Lung (tissue), 12 donors: ENCODE results near the gene RPS6KL1. TPM values are rescaled to one million over a fixed set of nuclear protein-coding genes. Genes with fewer than 3 reads are reported as not detected.
"Not testable (repeated sequence)": the region's sequence is repeated elsewhere in the genome, so short reads cannot be mapped to it uniquely, and the experiment has no call there.

ENCODE experiments used
- ATAC-seq: fragments of 200-7000 bp; cut with Tn5 transposase; one replicate; pipeline ENCODE4 v1.9.1; 2020; ENCODE audit warnings: moderate number of reproducible peaks; ENCODE audit not compliant: insufficient read depth, low FRiP score
- DNase-seq, 3 donors: peaks; one replicate each; pipeline ENCODE4 v3.0.0-alpha.2; 2013 to 2017
- H3K27ac ChIP-seq, 2 donors: one replicate each; pipeline ENCODE4 v1.5.1; 2013; ENCODE audit warnings: mild to moderate bottlenecking in 2 of 2, moderate library complexity in 2 of 2, control low read depth in 1 of 2, inconsistent platforms in 1 of 2, low read depth in 1 of 2, low read length in 1 of 2
- H3K27me3 ChIP-seq, 3 donors: one replicate each; pipeline ENCODE4 v1.5.1; 2013; ENCODE audit warnings: low read length in 2 of 3; ENCODE audit not compliant: control insufficient read depth in 3 of 3, insufficient read depth in 3 of 3
- H3K36me3 ChIP-seq, 4 donors: one replicate each; pipeline ENCODE4 v1.5.1; 2013; ENCODE audit warnings: low read length in 4 of 4, mild to moderate bottlenecking in 1 of 4, moderate library complexity in 1 of 4; ENCODE audit not compliant: control insufficient read depth in 4 of 4, insufficient read depth in 4 of 4
- H3K4me1 ChIP-seq, 5 donors: one replicate each; pipeline ENCODE4 v1.5.1; 2013; ENCODE audit warnings: low read length in 5 of 5, mild to moderate bottlenecking in 2 of 5, moderate library complexity in 1 of 5; ENCODE audit not compliant: control insufficient read depth in 5 of 5, insufficient read depth in 5 of 5
- H3K4me3 ChIP-seq: one replicate; pipeline ENCODE4 v1.5.1; 2013; ENCODE audit warnings: mild to moderate bottlenecking, control low read depth, moderate library complexity
- H3K9ac ChIP-seq, 2 donors: one replicate each; pipeline ENCODE4 v1.5.1; 2013; ENCODE audit warnings: low read length in 2 of 2, control low read depth in 1 of 2; ENCODE audit not compliant: insufficient read depth in 1 of 2
- H3K9me3 ChIP-seq, 4 donors: one replicate each; pipeline ENCODE4 v1.5.1; 2013; ENCODE audit warnings: low read length in 3 of 4, mild to moderate bottlenecking in 1 of 4, moderate library complexity in 1 of 4; ENCODE audit not compliant: control insufficient read depth in 4 of 4, insufficient read depth in 3 of 4
- WGBS, 2 donors: extraction: QIAGEN DNeasy Blood & Tissue Kit; methylation state at CpG; one replicate each; pipeline ENCODE4 v1.1.7; 2013; 5-methylcytosine and 5-hydroxymethylcytosine counted together
- polyA plus RNA-seq, 2 donors: library from polyadenylated mRNA; stranded (reverse); fragments of 200-250 nt; gene quantifications; one replicate each; pipeline ENCODE4 v1.2.1, GENCODE V29; 2013
- total RNA-seq, 2 donors: library from RNA; depleted of rRNA in 1 of 2; stranded (reverse); fragments of >200 nt in 1 of 2; gene quantifications; one replicate each; pipeline ENCODE4 v1.2.1, GENCODE V29; 2014 to 2021
- TF ChIP-seq, protein P1 (sequence below): IDR thresholded peaks from 2 replicates; pipeline ENCODE4 v1.5.1; 2012; ENCODE audit warnings: mild to moderate bottlenecking; ENCODE audit errors: control extremely low read depth, extremely low read depth
- donor health status: control.
- donor health status: control.
- donor health status: Bipolar disorder and iron deficiency.
- donor health status: healthy.
- donor health status: DM: yes; HTN: yes; CAD: no.

Gene RPS6KL1
- total and polyA plus RNA-seq, 4 donors, result 2.2 to 13.0 (median 4.3) TPM

DNA sequence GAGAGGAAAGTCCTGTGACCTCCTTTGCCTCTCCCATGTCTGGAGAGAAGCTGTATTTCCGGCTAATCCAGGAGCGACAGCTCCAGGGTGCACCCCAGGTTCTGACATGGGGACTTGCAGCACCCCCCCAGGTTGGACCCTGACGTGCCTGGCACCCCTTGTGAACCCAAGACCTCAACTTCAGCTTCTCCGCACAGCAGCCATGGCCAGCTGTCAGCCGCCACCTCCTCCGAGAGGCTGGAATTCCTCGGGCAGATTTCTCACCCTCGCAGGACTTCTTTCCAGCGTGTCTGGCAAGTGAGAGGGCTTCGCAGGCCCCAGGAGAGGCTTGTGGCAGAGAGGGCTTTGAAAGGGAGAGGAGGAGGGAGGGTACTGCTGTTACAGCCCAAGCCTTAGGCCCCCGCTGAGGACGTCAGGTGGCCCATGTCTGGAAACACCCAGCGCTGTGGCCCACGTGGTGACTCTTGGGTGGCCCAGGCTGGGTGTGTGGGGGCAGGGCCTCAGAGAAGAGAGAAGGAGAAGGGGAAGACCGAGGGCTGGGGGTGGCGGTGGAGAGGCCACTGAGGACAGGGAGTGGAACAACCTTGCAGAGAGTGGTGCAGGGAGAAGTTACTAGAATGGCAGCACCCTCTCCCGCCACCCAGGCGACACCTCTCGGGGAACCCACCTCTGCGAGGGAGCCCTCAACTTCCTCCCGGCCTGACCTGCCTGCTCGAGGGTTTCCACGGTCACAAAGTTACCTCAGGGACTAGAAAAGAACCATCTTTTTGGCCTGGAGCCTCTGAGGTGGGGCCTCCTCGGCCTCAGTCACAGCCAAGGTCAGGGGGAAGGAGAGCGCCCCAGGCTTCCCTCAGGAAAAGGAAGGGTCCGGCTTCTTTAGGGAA lies 11.7 kb upstream of the RPS6KL1 start:
- WGBS, 2 donors, result 61% methylated on average over 26 of the region's 26 CpGs
- Histone ChIP-seq H3K4me3 (no peak overlapping the region), H3K27ac (peak overlapping the region in 1 of 2 donors; percentile 64), H3K9ac (no peak overlapping the region), H3K4me1 (peaks cover 7 to 41% (median 20%) of the 10 kb centered on the region in 5 donors), H3K36me3 (no peaks in the 10 kb centered on the region), H3K27me3 (peaks cover 0 to 2% (median 0%) of the 10 kb centered on the region in 3 donors), H3K9me3 (no peaks in the 10 kb centered on the region)
- ATAC-seq, result no peak
- peak; percentile 95 to 96 (median 96) for DNase-seq
- TF ChIP-seq, protein P1, sequence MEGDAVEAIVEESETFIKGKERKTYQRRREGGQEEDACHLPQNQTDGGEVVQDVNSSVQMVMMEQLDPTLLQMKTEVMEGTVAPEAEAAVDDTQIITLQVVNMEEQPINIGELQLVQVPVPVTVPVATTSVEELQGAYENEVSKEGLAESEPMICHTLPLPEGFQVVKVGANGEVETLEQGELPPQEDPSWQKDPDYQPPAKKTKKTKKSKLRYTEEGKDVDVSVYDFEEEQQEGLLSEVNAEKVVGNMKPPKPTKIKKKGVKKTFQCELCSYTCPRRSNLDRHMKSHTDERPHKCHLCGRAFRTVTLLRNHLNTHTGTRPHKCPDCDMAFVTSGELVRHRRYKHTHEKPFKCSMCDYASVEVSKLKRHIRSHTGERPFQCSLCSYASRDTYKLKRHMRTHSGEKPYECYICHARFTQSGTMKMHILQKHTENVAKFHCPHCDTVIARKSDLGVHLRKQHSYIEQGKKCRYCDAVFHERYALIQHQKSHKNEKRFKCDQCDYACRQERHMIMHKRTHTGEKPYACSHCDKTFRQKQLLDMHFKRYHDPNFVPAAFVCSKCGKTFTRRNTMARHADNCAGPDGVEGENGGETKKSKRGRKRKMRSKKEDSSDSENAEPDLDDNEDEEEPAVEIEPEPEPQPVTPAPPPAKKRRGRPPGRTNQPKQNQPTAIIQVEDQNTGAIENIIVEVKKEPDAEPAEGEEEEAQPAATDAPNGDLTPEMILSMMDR, result no peak

DNA sequence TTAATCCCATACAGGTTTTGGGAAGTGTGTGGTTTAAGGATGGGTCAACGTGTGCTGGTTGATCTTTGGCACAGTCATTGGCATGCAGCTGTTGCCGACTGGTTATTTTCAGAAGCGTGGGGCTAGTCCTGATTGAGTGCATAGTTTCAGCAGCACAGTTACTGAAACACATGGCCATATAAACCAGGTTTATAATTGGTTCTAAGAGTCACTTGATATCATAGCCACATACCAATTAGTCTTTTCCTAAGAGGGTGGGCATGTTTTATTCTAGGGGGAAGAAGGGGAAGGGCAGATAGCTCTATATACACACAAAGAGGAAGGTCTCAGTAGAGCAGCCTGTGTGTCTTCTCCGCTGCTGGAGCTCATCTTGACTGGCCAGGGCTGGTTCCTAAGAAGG lies 11.0 kb upstream of the RPS6KL1 start:
- H3K27ac ChIP-seq, result peak overlapping the region in 1 of 2 donors; percentile 64
- H3K36me3 ChIP-seq, result no peaks in the 10 kb centered on the region
- H3K4me3 ChIP-seq, result no peak overlapping the region
- peaks cover 0 to 5% (median 0%) of the 10 kb centered on the region in 3 donors for H3K27me3 ChIP-seq
- H3K9ac ChIP-seq, result no peak overlapping the region
- DNase-seq, result peak; percentile 42 to 58 (median 53)
- H3K9me3 ChIP-seq, result no peaks in the 10 kb centered on the region
- 43 to 47% methylated on average over 4 of the region's 4 CpGs for WGBS, 2 donors
- TF ChIP-seq, protein P1, result no peak
- no peak for ATAC-seq
- H3K4me1 ChIP-seq, result peaks cover 7 to 35% (median 15%) of the 10 kb centered on the region in 5 donors

DNA sequence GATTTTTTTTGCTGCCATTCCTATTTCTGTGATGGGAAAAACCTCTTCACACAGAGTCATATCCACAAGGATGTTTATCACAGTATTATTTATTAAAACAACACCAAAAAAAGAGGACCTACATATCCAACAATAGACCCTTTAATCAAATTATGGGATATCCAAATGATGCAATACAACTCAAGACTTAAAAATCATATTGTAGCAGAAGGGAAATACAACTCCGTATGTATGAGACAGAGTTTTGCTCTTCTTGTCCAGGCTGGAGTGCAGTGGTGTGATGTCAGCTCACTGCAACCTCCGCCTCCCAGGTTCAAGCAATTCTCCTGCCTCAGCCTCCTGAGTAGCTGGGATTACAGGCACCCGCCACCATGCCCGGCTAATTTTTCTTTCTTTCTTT lies 9.9 kb upstream of the RPS6KL1 start:
- DNase-seq, H3K9ac ChIP-seq, H3K27ac ChIP-seq, H3K4me3 ChIP-seq, ATAC-seq, H3K36me3 ChIP-seq, H3K9me3 ChIP-seq, H3K27me3 ChIP-seq: not testable (repeated sequence)
- 65 to 81% methylated on average over 4 of the region's 4 CpGs for WGBS, 2 donors
- peaks cover 7 to 35% (median 15%) of the 10 kb centered on the region in 5 donors for H3K4me1 ChIP-seq

DNA sequence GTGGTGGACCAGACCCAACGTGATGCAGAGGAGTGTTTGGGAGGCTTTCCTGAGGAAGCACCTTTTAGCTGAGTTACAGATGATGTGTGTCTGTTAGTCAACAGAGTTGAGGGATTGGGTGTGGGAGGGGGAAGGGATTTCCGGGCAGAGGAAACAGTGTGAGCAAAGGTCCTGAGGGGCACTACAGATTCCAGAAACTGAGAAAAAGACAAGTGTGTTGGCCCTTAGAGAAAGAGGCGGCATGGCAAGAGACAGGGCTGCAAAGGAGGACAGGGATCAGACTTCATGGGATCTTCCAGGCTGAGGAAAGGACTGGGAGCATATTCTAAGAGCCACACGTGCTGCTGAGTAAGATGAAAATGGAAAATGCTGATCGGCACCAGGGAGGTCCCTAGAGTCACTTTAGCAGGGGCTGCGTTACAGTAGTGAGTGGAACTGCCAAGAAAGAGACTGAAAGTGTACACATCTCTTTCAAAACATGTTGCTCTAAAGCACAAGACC lies 9.4 kb upstream of the RPS6KL1 start:
- peak in 2 of 3 donors; percentile 67 to 72 for DNase-seq
- ATAC-seq, result peak; percentile 32

DNA sequence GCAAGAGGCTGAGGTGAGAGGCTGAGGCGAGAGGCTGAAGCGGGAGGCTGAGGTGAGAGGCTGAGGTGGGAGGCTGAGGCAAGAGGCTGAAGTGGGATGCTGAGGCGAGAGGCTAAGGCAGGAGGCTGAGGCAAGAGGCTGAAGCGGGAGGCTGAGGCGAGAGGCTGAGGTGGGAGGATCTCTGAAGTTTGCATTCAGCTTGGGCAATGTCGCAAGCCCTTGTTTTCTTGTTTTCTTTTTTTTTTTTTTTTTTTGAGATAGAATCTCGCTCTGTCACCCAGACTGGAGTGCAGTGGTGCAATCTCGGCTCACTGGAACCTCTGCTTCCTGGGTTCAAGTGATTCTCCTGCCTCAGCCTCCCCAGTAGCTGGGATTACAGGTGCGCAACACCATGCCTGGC lies 8.7 kb upstream of the RPS6KL1 start:
- WGBS, 2 donors, result 80 to 87% methylated on average over 8 to 9 of the region's 9 CpGs
- H3K36me3 ChIP-seq, H3K9me3 ChIP-seq, ATAC-seq, H3K27me3 ChIP-seq, DNase-seq, H3K27ac ChIP-seq, H3K4me3 ChIP-seq, H3K9ac ChIP-seq: not testable (repeated sequence)
- H3K4me1 ChIP-seq, result peaks cover 7 to 35% (median 15%) of the 10 kb centered on the region in 5 donors

More for the DNA sequence above, 9.4 kb upstream of the RPS6KL1 start:
- Histone ChIP-seq H3K27me3 (peaks cover 0 to 5% (median 0%) of the 10 kb centered on the region in 3 donors), H3K27ac (peak overlapping the region in 1 of 2 donors; percentile 57), H3K9ac (no peak overlapping the region), H3K36me3 (no peaks in the 10 kb centered on the region), H3K9me3 (no peaks in the 10 kb centered on the region), H3K4me3 (no peak overlapping the region), H3K4me1 (peaks cover 7 to 35% (median 15%) of the 10 kb centered on the region in 5 donors)
- WGBS, 2 donors, result 17 to 19% methylated on average over 6 of the region's 6 CpGs
- TF ChIP-seq, protein P1, result no peak
